ENCODE results near the gene TSHZ1. TPM values are rescaled to one million over a fixed set of nuclear protein-coding genes. Genes with fewer than 3 reads are reported as not detected.

Gene TSHZ1
- polyA plus RNA-seq, 2 of the 4 experiments (the other 2 are of a cell fraction): 2.2 to 3.0 TPM

DNA sequence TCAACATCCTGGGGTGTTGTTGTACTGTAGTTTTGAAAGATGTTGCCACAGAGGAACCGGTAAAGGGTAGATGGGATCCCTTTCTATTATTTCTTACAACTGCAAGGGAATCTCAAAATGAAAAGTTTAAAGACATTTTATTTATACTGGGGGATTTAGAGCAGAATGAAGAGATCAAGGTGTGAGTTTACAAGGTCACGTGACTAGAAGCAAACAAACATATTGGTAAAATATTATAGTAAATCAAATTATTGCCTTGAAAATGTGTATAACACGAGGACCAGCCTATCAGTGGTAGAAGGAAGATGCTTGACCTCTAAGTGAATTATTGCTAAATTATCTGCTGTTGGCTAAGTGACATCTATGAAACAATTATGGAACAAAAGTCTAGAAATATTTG, 119.7 kb downstream of the TSHZ1 start:
- Histone ChIP-seq H3K4me3 (no peak overlapping the region), H3K4me1 (no peaks in the 10 kb centered on the region), H3K27ac (no peak overlapping the region), H3K4me2 (no peak overlapping the region), H3K9me3 (0 out of 3 replicates have a peak, but pooled peaks cover 14% of the 10 kb centered on the region)
- DNase-seq (ENCODE audit: low read depth in 1 of 2, low spot score in 1 of 2) (no peak), ATAC-seq (no peak), FAIRE-seq (no peak)
- CTCF ChIA-PET: no interaction called here
- POLR2A ChIA-PET: no interaction called here
- 44% methylated on average over 3 of the region's 3 CpGs for WGBS (ENCODE audit: missing lambda C conversion rate)
- TF ChIP-seq ATOH8 (CRISPR knock-in tag; IDR thresholded peaks at IDR 0.05; ENCODE audit: low read depth): no peak
- TF ChIP-seq RAD21 (conservative IDR thresholded peaks at IDR 0.05 in 1 of 2, IDR thresholded peaks at IDR 0.05 in 1 of 2): no peak
- TF ChIP-seq, protein P1, sequence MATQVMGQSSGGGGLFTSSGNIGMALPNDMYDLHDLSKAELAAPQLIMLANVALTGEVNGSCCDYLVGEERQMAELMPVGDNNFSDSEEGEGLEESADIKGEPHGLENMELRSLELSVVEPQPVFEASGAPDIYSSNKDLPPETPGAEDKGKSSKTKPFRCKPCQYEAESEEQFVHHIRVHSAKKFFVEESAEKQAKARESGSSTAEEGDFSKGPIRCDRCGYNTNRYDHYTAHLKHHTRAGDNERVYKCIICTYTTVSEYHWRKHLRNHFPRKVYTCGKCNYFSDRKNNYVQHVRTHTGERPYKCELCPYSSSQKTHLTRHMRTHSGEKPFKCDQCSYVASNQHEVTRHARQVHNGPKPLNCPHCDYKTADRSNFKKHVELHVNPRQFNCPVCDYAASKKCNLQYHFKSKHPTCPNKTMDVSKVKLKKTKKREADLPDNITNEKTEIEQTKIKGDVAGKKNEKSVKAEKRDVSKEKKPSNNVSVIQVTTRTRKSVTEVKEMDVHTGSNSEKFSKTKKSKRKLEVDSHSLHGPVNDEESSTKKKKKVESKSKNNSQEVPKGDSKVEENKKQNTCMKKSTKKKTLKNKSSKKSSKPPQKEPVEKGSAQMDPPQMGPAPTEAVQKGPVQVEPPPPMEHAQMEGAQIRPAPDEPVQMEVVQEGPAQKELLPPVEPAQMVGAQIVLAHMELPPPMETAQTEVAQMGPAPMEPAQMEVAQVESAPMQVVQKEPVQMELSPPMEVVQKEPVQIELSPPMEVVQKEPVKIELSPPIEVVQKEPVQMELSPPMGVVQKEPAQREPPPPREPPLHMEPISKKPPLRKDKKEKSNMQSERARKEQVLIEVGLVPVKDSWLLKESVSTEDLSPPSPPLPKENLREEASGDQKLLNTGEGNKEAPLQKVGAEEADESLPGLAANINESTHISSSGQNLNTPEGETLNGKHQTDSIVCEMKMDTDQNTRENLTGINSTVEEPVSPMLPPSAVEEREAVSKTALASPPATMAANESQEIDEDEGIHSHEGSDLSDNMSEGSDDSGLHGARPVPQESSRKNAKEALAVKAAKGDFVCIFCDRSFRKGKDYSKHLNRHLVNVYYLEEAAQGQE (IDR thresholded peaks at IDR 0.05): no peak
- TF ChIP-seq E2F6 (IDR thresholded peaks at IDR 0.05; ENCODE audit: borderline replicate concordance, low read depth): no peak
- TF ChIP-seq, protein P2, sequence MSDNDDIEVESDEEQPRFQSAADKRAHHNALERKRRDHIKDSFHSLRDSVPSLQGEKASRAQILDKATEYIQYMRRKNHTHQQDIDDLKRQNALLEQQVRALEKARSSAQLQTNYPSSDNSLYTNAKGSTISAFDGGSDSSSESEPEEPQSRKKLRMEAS (IDR thresholded peaks at IDR 0.05): no peak
- TF ChIP-seq SMC3 (IDR thresholded peaks at IDR 0.05): no peak
- no peak for TF ChIP-seq NFE2L2 (conservative IDR thresholded peaks at IDR 0.05; ENCODE audit: low read length)
- TF ChIP-seq CBX8 (IDR thresholded peaks at IDR 0.05): no peak
- no peak for TF ChIP-seq ESRRA (IDR thresholded peaks at IDR 0.05; ENCODE audit: borderline replicate concordance, low read length)
- no peak for TF ChIP-seq HDAC2 (IDR thresholded peaks at IDR 0.05)
- TF ChIP-seq EHF (CRISPR knock-in tag; IDR thresholded peaks at IDR 0.05): no peak
- TF ChIP-seq ZFP36 (IDR thresholded peaks at IDR 0.05; ENCODE audit: borderline replicate concordance, partially characterized antibody): no peak
- no peak for TF ChIP-seq EHMT2 (IDR thresholded peaks at IDR 0.05; ENCODE audit: low read depth)

GRCh38 chr18:75334869-75335268, 124.3 kb downstream of the TSHZ1 start:
- no peak for ATAC-seq
- WGBS (ENCODE audit: missing lambda C conversion rate): 48% methylated on average over 3 of the region's 5 CpGs
- Histone ChIP-seq H3K4me1 (no peaks in the 10 kb centered on the region), H3K4me3 (no peak overlapping the region), H3K27ac (no peak overlapping the region), H3K9me3 (no peaks in the 10 kb centered on the region), H3K4me2 (no peak overlapping the region)
- no peak for DNase-seq (ENCODE audit: low read depth in 1 of 2, low spot score in 1 of 2)
- POLR2A ChIA-PET: no interaction called here
- CTCF ChIA-PET: no interaction called here
- TF ChIP-seq RAD21 (conservative IDR thresholded peaks at IDR 0.05 in 1 of 2, IDR thresholded peaks at IDR 0.05 in 1 of 2) (no peak), GATA3 (IDR thresholded peaks at IDR 0.05; ENCODE audit: borderline replicate concordance) (no peak), POLR2AphosphoS2 (conservative IDR thresholded peaks at IDR 0.05; ENCODE audit: low read length) (no peak), ZC3H11A (IDR thresholded peaks at IDR 0.05) (no peak), ESRRA (IDR thresholded peaks at IDR 0.05; ENCODE audit: borderline replicate concordance, low read length) (no peak), NR3C1 (IDR thresholded peaks at IDR 0.05) (no peak), RFX5 (IDR thresholded peaks at IDR 0.05) (no peak)
- TF ChIP-seq, protein P3, sequence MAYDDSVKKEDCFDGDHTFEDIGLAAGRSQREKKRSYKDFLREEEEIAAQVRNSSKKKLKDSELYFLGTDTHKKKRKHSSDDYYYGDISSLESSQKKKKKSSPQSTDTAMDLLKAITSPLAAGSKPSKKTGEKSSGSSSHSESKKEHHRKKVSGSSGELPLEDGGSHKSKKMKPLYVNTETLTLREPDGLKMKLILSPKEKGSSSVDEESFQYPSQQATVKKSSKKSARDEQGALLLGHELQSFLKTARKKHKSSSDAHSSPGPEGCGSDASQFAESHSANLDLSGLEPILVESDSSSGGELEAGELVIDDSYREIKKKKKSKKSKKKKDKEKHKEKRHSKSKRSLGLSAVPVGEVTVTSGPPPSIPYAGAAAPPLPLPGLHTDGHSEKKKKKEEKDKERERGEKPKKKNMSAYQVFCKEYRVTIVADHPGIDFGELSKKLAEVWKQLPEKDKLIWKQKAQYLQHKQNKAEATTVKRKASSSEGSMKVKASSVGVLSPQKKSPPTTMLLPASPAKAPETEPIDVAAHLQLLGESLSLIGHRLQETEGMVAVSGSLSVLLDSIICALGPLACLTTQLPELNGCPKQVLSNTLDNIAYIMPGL (CRISPR knock-in tag; IDR thresholded peaks at IDR 0.05; ENCODE audit: borderline replicate concordance): no peak
- TF ChIP-seq, protein P1 (IDR thresholded peaks at IDR 0.05): no peak
- FAIRE-seq: no peak
